Lower lobe of right lung (tissue), 2 donors: ENCODE measurements around the gene ZC2HC1C. TPM values are rescaled to one million over a fixed set of nuclear protein-coding genes. Genes with fewer than 3 reads are reported as not detected.

Experiments used
- ATAC-seq, 2 donors: fragments of 200-7000 bp; cut with Tn5 transposase; one replicate each; pipeline ENCODE4 v1.9.1; 2020 to 2022; ENCODE audit warnings: mild to moderate bottlenecking in 2 of 2, moderate library complexity in 2 of 2
- DNase-seq: peaks from one replicate; pipeline ENCODE4 v3.0.0-alpha.2; 2020
- H3K27ac ChIP-seq: fragments of 200-600 bp; one replicate; pipeline ENCODE4 v1.8.0; 2022
- H3K27me3 ChIP-seq: fragments of 200-600 bp; one replicate; pipeline ENCODE4 v1.8.0; 2022; ENCODE audit warnings: low read depth
- H3K36me3 ChIP-seq: fragments of 200-600 bp; one replicate; pipeline ENCODE4 v1.8.0; 2022; ENCODE audit warnings: mild to moderate bottlenecking
- H3K4me1 ChIP-seq: fragments of 200-600 bp; one replicate; pipeline ENCODE4 v1.8.0; 2022
- H3K4me3 ChIP-seq: fragments of 200-600 bp; one replicate; pipeline ENCODE4 v1.8.0; 2022; ENCODE audit warnings: mild to moderate bottlenecking
- H3K9me3 ChIP-seq: fragments of 200-600 bp; one replicate; pipeline ENCODE4 v1.8.0; 2022
- CTCF ChIP-seq: fragments of 200-600 bp; IDR thresholded peaks from one replicate; pipeline ENCODE4 v1.8.0; 2022; ENCODE audit warnings: antibody characterized with exemption, mild to moderate bottlenecking
- intact Hi-C: fragments of 100-400 bp; cut with DNase I; formaldehyde crosslinking; loops from one replicate; pipeline ENCODE4 v1.11.0; 2022
- total RNA-seq: library from RNA; stranded (reverse); fragmentation: NEBNext Ultra II Directional; extraction: Animal tissue kit (Norgen Biotek cat#: 25700); gene quantifications from one replicate; pipeline ENCODE4 v1.2.1, GENCODE V29; 2021
- donor health status: DM: no; HTN: yes; CAD: no; lungs with severe emphysema.

ZC2HC1C gene
- total RNA-seq, 1 donor from 2014 or later = 4.7 TPM

- peaks cover 35% of the 10 kb centered on the region for H3K4me1 ChIP-seq
- no peak for TF ChIP-seq CTCF
- DNase-seq (no peak), ATAC-seq (no peak)
- H3K4me3 ChIP-seq = peak overlapping the region; percentile 59
- H3K27ac ChIP-seq = peak overlapping the region; percentile 86
- H3K36me3 ChIP-seq = no peaks in the 10 kb centered on the region
- intact Hi-C loops = no loop called here
- no peaks in the 10 kb centered on the region for H3K27me3 ChIP-seq
- H3K9me3 ChIP-seq = no peaks in the 10 kb centered on the region
Measured at GRCh38 chr14:75070383-75070782, 942 bp downstream of the ZC2HC1C start.

GRCh38 chr14:75077794-75078193 lies 8.4 kb downstream of the ZC2HC1C start:
- TF ChIP-seq CTCF = no peak
- no peaks in the 10 kb centered on the region for H3K4me1 ChIP-seq
- intact Hi-C loops = no loop called here
- no peaks in the 10 kb centered on the region for H3K27me3 ChIP-seq
- peaks cover 9% of the 10 kb centered on the region for H3K36me3 ChIP-seq
- H3K4me3 ChIP-seq = no peak overlapping the region
- DNase-seq = no peak
- H3K9me3 ChIP-seq = no peaks in the 10 kb centered on the region
- no peak for ATAC-seq
- H3K27ac ChIP-seq = no peak overlapping the region

GRCh38 chr14:75079521-75079920 lies 10.1 kb downstream of the ZC2HC1C start:
- Histone ChIP-seq H3K36me3 (peaks cover 26% of the 10 kb centered on the region), H3K4me1 (no peaks in the 10 kb centered on the region), H3K9me3 (no peaks in the 10 kb centered on the region), H3K27me3 (no peaks in the 10 kb centered on the region), H3K27ac (no peak overlapping the region), H3K4me3 (no peak overlapping the region)
- no peak for TF ChIP-seq CTCF
- intact Hi-C loops = no loop called here
- no peak for DNase-seq
- no peak for ATAC-seq

- peaks cover 49% of the 10 kb centered on the region for H3K36me3 ChIP-seq
- no peak for TF ChIP-seq CTCF
- no peak overlapping the region for H3K27ac ChIP-seq
- intact Hi-C loops = no loop called here
- ATAC-seq (no peak), DNase-seq (no peak)
- no peak overlapping the region for H3K4me3 ChIP-seq
- H3K9me3 ChIP-seq = no peaks in the 10 kb centered on the region
- H3K4me1 ChIP-seq = no peaks in the 10 kb centered on the region
- H3K27me3 ChIP-seq = no peaks in the 10 kb centered on the region
Measured at GRCh38 chr14:75081660-75082229, 12.3 kb downstream of the ZC2HC1C start.

- DNase-seq (no peak), ATAC-seq (no peak)
- Histone ChIP-seq H3K27me3 (no peaks in the 10 kb centered on the region), H3K36me3 (peaks cover 60% of the 10 kb centered on the region), H3K4me1 (no peaks in the 10 kb centered on the region), H3K9me3 (no peaks in the 10 kb centered on the region), H3K4me3 (no peak overlapping the region), H3K27ac (no peak overlapping the region)
- no peak for TF ChIP-seq CTCF
- intact Hi-C loops = no loop called here
Measured at GRCh38 chr14:75083271-75083670, 13.8 kb downstream of the ZC2HC1C start.
